HG02884 (cell line): Measurements from ENCODE around the gene MAIP1.

Source experiments
- ATAC-seq: cut with Tn5 transposase; IDR thresholded peaks from one replicate; pipeline ENCODE4 v1.9.1; 2021; ENCODE audit warnings: mild to moderate bottlenecking, moderate library complexity; ENCODE audit not compliant: unreplicated experiment

MAIP1 gene

GRCh38 chr2:199987586-199987985 lies 32.2 kb downstream of the MAIP1 start:
- no peak for ATAC-seq

- ATAC-seq: no peak
These were observed 32.8 kb downstream of the MAIP1 start for GRCh38 chr2:199988151-199988550.

GRCh38 chr2:199989822-199990221 lies 34.4 kb downstream of the MAIP1 start:
- no peak for ATAC-seq

- ATAC-seq: no peak
These were observed 36.3 kb downstream of the MAIP1 start for GRCh38 chr2:199991691-199992090.

- no peak for ATAC-seq
These were observed 36.9 kb downstream of the MAIP1 start for GRCh38 chr2:199992296-199992695.

- ATAC-seq: no peak
These were observed 39.0 kb downstream of the MAIP1 start for GRCh38 chr2:199994371-199994770.

- ATAC-seq: no peak
These were observed 39.5 kb downstream of the MAIP1 start for GRCh38 chr2:199994896-199995295.

GRCh38 chr2:199997296-199997695 lies 41.9 kb downstream of the MAIP1 start:
- no peak for ATAC-seq

GRCh38 chr2:199999166-199999565 lies 43.8 kb downstream of the MAIP1 start:
- no peak for ATAC-seq

GRCh38 chr2:200000444-200001163 lies 45.2 kb downstream of the MAIP1 start:
- ATAC-seq: no peak

GRCh38 chr2:200003444-200003843 lies 48.1 kb downstream of the MAIP1 start:
- ATAC-seq: no peak

GRCh38 chr2:200005675-200006074 lies 50.3 kb downstream of the MAIP1 start:
- no peak for ATAC-seq

- ATAC-seq: no peak
These were observed 51.9 kb downstream of the MAIP1 start for GRCh38 chr2:200007306-200007705.

GRCh38 chr2:200012401-200012800 lies 57.0 kb downstream of the MAIP1 start:
- no peak for ATAC-seq
